HepG2 (cell line): ENCODE results near the gene AEBP1. TPM values are rescaled to one million over a fixed set of nuclear protein-coding genes. Genes with fewer than 3 reads are reported as not detected.
A peak's percentile ranks its signal among the peaks of the same experiment; 100 is the strongest.

Source experiments
- ATAC-seq: fragments of 200-7000 bp; cut with Tn5 transposase; 3 replicates; pipeline ENCODE4 v1.9.1; 2020; ENCODE audit warnings: mild to moderate bottlenecking, moderate library complexity
- BruUV-seq: library from RNA; stranded (reverse); fragments of 400-500 nt; replicated peaks from 2 replicates; lab custom pipeline; 2021; lab: Mats Ljungman, UMichigan
- CTCF ChIA-PET: fragments of 300-600 bp; formaldehyde crosslinking; extraction: SDS; loops from one replicate; lab custom pipeline; 2021; ENCODE audit warnings: low total read pairs, inconsistent platforms, low intra/inter-chr PET ratio; lab: Yijun Ruan, JAX
- POLR2A ChIA-PET: fragments of 350-600 bp; sonication (Branson Sonifier 250); formaldehyde crosslinking; loops from one replicate; lab custom pipeline; 2020; ENCODE audit warnings: antibody characterized with exemption, inconsistent platforms; lab: Yijun Ruan, JAX
- DNase-seq: peaks from one replicate; pipeline ENCODE4 v3.0.0-alpha.2; 2015; ENCODE audit warnings: low spot score
- FAIRE-seq: peaks from 3 replicates; lab custom pipeline; 2011; peaks lifted over from hg19 to GRCh38; lab: Jason Lieb, UNC
- H2AFZ ChIP-seq: one replicate; pipeline ENCODE4 v1.6.1; 2011; ENCODE audit warnings: low read length, inconsistent platforms
- H3K27ac ChIP-seq: fragments of 300-600 bp; 3 replicates; pipeline ENCODE4 v1.8.0; 2011; ENCODE audit warnings: mixed run types, mild to moderate bottlenecking, mixed read lengths, low read length, inconsistent platforms; ENCODE audit not compliant: insufficient read depth; ENCODE audit errors: extremely low read length
- H3K27me3 ChIP-seq, 2 experiments: fragments of 200-600 bp in 1 of 2; 2 replicates in 1 of 2; 3 replicates in 1 of 2; pipeline versions ENCODE4 v1.6.0 to v1.8.0; 2011; ENCODE audit warnings: low read length in 2 of 2, mild to moderate bottlenecking in 2 of 2, moderate library complexity in 2 of 2, inconsistent platforms in 1 of 2; ENCODE audit not compliant: insufficient read depth in 2 of 2, control insufficient read depth in 1 of 2
- H3K36me3 ChIP-seq, 2 experiments: fragments of 200-600 bp in 1 of 2; replicated peaks in 1 of 2; 2 replicates in 1 of 2; 3 replicates in 1 of 2; pipeline versions ENCODE4 v1.5.1 to v1.8.0; 2011; ENCODE audit warnings: low read length in 2 of 2, inconsistent platforms in 1 of 2; ENCODE audit not compliant: insufficient read depth in 2 of 2, control insufficient read depth in 1 of 2
- H3K4me1 ChIP-seq: 2 replicates; pipeline ENCODE4 v1.5.1; 2012; ENCODE audit warnings: low read length, inconsistent platforms; ENCODE audit not compliant: insufficient read depth
- H3K4me2 ChIP-seq: 2 replicates; pipeline ENCODE4 v1.6.0; 2011; ENCODE audit warnings: low read depth, low read length, inconsistent platforms
- H3K4me3 ChIP-seq, 3 experiments: fragments of 200-600 bp in 1 of 3; sonication (generic), shearing (Covaris generic) in 1 of 3; replicated peaks in 1 of 3; 2 replicates each; pipeline ENCODE4 v1.5.1; 2011 to 2016; ENCODE audit warnings: low read length in 3 of 3, inconsistent platforms in 2 of 3, low read depth in 2 of 3, mild to moderate bottlenecking in 2 of 3, control low read depth in 1 of 3, mixed read lengths in 1 of 3; ENCODE audit not compliant: insufficient read depth in 1 of 3
- H3K79me2 ChIP-seq: one replicate; pipeline ENCODE4 v1.6.1; 2011; ENCODE audit warnings: low read length, inconsistent platforms; ENCODE audit not compliant: insufficient read depth
- H3K9ac ChIP-seq: 2 replicates; pipeline ENCODE4 v1.6.0; 2011; ENCODE audit warnings: mild to moderate bottlenecking, low read depth, low read length, inconsistent platforms; ENCODE audit not compliant: insufficient read depth
- H3K9me3 ChIP-seq: 2 replicates; pipeline ENCODE4 v1.5.1; 2012; ENCODE audit warnings: mild to moderate bottlenecking, low read length
- H4K20me1 ChIP-seq: 2 replicates; pipeline ENCODE4 v1.6.0; 2011; ENCODE audit warnings: inconsistent platforms, mild to moderate bottlenecking, low read length, moderate library complexity; ENCODE audit not compliant: insufficient read depth
- CHD4 ChIP-seq: fragments of 200-600 bp; sonication (generic); IDR thresholded peaks from 2 replicates; pipeline ENCODE4 v1.7.0; 2017; ENCODE audit warnings: mild to moderate bottlenecking, low read length, borderline replicate concordance
- HOXA9 ChIP-seq: sonication (generic); formaldehyde crosslinking; IDR thresholded peaks from 2 replicates; pipeline ENCODE4 v1.8.1; 2022; ENCODE audit warnings: missing genetic modification reagents, mild to moderate bottlenecking, moderate library complexity, borderline replicate concordance
- KDM2A ChIP-seq: sonication (generic); formaldehyde crosslinking; IDR thresholded peaks from 2 replicates; pipeline ENCODE4 v1.4.0; 2020; ENCODE audit warnings: low read depth, missing genetic modification reagents, borderline replicate concordance
- MAF1 ChIP-seq: sonication (generic); formaldehyde crosslinking; IDR thresholded peaks from 2 replicates; pipeline ENCODE4 v1.5.0; 2020; ENCODE audit warnings: missing genetic modification reagents, borderline replicate concordance
- MEIS2 ChIP-seq: sonication (generic); formaldehyde crosslinking; IDR thresholded peaks from 2 replicates; pipeline ENCODE4 v1.9.0; 2021; ENCODE audit warnings: mild to moderate bottlenecking, missing genetic modification reagents
- SMARCC2 ChIP-seq: fragments of 450-650 bp; IDR thresholded peaks from 2 replicates; pipeline ENCODE4 v1.6.1; 2017; ENCODE audit warnings: antibody characterized with exemption, mild to moderate bottlenecking
- SMYD3 ChIP-seq: sonication (generic); formaldehyde crosslinking; IDR thresholded peaks from 2 replicates; pipeline ENCODE4 v1.8.1; 2023; ENCODE audit warnings: mild to moderate bottlenecking, missing genetic modification reagents
- SRF ChIP-seq: IDR thresholded peaks from 2 replicates; pipeline ENCODE4 v1.6.1; 2011; ENCODE audit warnings: mild to moderate bottlenecking, low read depth, low read length, moderate library complexity
- ZFAT ChIP-seq: sonication (generic); formaldehyde crosslinking; conservative IDR thresholded peaks from 2 replicates; pipeline ENCODE4 v1.8.1; 2023; ENCODE audit warnings: missing genetic modification reagents, inconsistent platforms
- ZNF337 ChIP-seq: sonication (generic); formaldehyde crosslinking; IDR thresholded peaks from 2 replicates; pipeline ENCODE4 v1.5.1; 2020; ENCODE audit warnings: missing genetic modification reagents, low read depth, mild to moderate bottlenecking, borderline replicate concordance
- ZNF629 ChIP-seq: sonication (generic); formaldehyde crosslinking; conservative IDR thresholded peaks from 2 replicates; pipeline ENCODE4 v1.5.0; 2020; ENCODE audit warnings: missing genetic modification reagents
- WGBS: methylation state at CpG from one replicate; pipeline ENCODE4 v1.1.6; 2017; ENCODE audit warnings: low lambda C conversion rate; 5-methylcytosine and 5-hydroxymethylcytosine counted together
- in situ Hi-C: cut with HindIII; loops from 2 replicates; pipeline ENCODE4 v1.10.0; 2017; ENCODE audit warnings: low pct_unique_long_range_greater_than_20kb; ENCODE audit not compliant: extremely low pct_ligation_motif_present
- intact Hi-C: fragments of 100-400 bp; cut with micrococcal nuclease; formaldehyde crosslinking; loops from one replicate; pipeline ENCODE4 v1.10.0; 2022; ENCODE audit not compliant: unreplicated experiment
- polyA plus RNA-seq, 8 experiments: library from polyadenylated mRNA; depleted of rRNA in 3 of 8; stranded (reverse) in 7 of 8; unstranded in 1 of 8; fragments of >200 nt; fragmentation: Illumina TruSeq in 4 of 8; extraction: Trizol in 4 of 8; gene quantifications; 2 replicates each; pipeline versions ENCODE4 v1.2.1 to v1.2.3, GENCODE V29; 2011 to 2016; ENCODE audit warnings: low read depth in 4 of 8, missing spikeins in 1 of 8, mixed read lengths in 1 of 8; ENCODE audit not compliant: insufficient read depth in 1 of 8
- total RNA-seq, 5 experiments: library from RNA; depleted of rRNA; stranded (reverse); fragments of >200 nt; fragmentation: Illumina TruSeq; extraction: Trizol; gene quantifications; 2 replicates each; pipeline ENCODE4 v1.2.3, GENCODE V29; 2016; ENCODE audit warnings: low read depth in 1 of 5
- TF ChIP-seq, protein P1 (sequence below): sonication (generic); formaldehyde crosslinking; IDR thresholded peaks from 2 replicates; pipeline ENCODE4 v1.5.1; 2020; ENCODE audit warnings: mild to moderate bottlenecking, moderate library complexity, missing genetic modification reagents
- TF ChIP-seq, protein P2 (sequence below): sonication (generic); formaldehyde crosslinking; IDR thresholded peaks from 2 replicates; pipeline ENCODE4 v1.4.0; 2020; ENCODE audit warnings: missing genetic modification reagents, borderline replicate concordance

Gene AEBP1
- total and polyA plus RNA-seq, 2 of the 13 experiments (the other 11 are each of a cell fraction or from before 2014, with no cell fraction given) = 0.22 to 0.55 TPM

DNA sequence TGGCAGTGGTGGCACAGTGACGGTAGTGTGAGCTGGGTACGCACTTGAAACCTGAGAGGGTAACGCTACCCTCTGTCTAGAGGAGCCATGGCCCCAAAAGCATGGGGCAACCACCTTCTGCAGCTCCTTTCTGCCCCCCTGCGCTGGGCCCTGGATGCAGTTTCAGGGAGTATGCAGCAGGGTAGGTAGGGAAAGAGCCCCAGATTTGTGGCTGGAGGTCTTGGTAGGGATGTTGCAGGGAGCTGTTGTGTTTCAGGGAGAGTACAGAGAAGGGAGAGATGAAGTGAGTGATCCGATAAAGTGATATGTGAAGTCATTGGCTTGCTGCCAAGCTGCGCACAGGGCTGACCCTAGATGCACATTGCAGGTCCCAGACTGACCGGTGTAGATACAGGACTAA lies 36.1 kb upstream of the AEBP1 start (continued):
- TF ChIP-seq, protein P1, sequence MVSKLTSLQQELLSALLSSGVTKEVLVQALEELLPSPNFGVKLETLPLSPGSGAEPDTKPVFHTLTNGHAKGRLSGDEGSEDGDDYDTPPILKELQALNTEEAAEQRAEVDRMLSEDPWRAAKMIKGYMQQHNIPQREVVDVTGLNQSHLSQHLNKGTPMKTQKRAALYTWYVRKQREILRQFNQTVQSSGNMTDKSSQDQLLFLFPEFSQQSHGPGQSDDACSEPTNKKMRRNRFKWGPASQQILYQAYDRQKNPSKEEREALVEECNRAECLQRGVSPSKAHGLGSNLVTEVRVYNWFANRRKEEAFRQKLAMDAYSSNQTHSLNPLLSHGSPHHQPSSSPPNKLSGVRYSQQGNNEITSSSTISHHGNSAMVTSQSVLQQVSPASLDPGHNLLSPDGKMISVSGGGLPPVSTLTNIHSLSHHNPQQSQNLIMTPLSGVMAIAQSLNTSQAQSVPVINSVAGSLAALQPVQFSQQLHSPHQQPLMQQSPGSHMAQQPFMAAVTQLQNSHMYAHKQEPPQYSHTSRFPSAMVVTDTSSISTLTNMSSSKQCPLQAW (CRISPR knock-in tag) = peak; percentile 15; the same call in 1 of the 2 replicates
- TF ChIP-seq CHD4 = no peak
- TF ChIP-seq SMARCC2 = no peak
- no peak for TF ChIP-seq SMYD3
- no peak for TF ChIP-seq ZFAT
- TF ChIP-seq MAF1 = no peak
- peak; percentile 51; the same call in 1 of the 2 replicates for TF ChIP-seq KDM2A
- TF ChIP-seq ZNF629 (CRISPR knock-in tag) = no peak
- TF ChIP-seq MEIS2 (CRISPR knock-in tag) = no peak

DNA sequence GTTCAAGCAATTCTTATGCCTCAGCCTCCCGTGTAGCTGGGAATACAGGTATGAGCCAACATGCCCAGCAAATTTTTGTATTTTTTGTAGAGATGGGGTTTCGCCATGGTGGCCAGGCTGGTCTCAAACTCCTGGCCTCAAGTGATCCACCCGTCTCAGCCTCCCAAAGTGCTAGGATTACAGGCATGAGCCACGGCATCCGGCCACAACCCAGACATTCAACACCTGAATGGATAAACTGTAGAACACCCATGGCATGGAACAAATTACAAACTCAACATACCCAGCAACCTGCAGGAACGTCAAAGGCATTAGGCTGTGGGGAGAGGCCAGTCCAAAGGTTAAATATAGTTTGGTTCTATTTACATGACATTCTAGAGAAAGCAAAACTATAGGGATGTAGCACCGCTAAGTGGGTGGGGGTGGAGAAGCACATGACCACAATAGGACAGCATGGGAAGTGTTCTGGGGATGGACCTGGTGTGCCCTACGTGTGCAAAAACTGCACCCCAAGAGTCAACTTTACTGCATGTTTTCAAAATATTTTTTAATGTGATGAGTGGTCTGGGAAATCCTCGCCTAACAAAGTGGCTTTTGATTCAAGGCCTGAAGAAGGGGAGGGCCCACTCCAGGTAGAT lies 32.3 kb upstream of the AEBP1 start:
- Histone ChIP-seq H3K79me2 (no peaks in the 10 kb centered on the region), H3K4me2 (peak overlapping the region; percentile 64), H3K27me3 (no peaks in the 10 kb centered on the region), H3K36me3 (peaks cover 5 to 16% of the 10 kb centered on the region in 2 experiments; a peak in 3 of 5 replicates), H3K4me1 (peaks cover 41% of the 10 kb centered on the region), H4K20me1 (no peaks in the 10 kb centered on the region), H2AFZ (no peak overlapping the region), H3K9me3 (no peaks in the 10 kb centered on the region), H3K9ac (no peak overlapping the region), H3K4me3 (peak overlapping the region in 1 of 3 experiments; percentile 46; a peak in 1 of 6 replicates), H3K27ac (peak overlapping the region; percentile 54)
- FAIRE-seq (peak; percentile 62), DNase-seq (peak; percentile 87), ATAC-seq (peak; percentile 79)
- WGBS = 14% methylated on average over 8 of the region's 9 CpGs
- intact Hi-C loops (loop anchor here (1.0 to 5.0 kb wide), 3 partner anchors 16 to 124 kb away; no protein-coding TSS in a partner anchor), in situ Hi-C loops (no loop called here)
- CTCF ChIA-PET = interaction anchor here (1.2 kb wide), 1 partner anchor 125 kb away, joined by 5 read pairs; no protein-coding TSS in a partner anchor
- POLR2A ChIA-PET = interaction anchor here (0.7 to 1.0 kb wide), 3 partner anchors 9 to 52 kb away, joined by 3 to 4 read pairs (median 3); partner anchors contain the start of gene DBNL
- no TSS peak for BruUV-seq
- TF ChIP-seq SRF (no peak), ZNF337 (0 out of 2 replicates have a peak, but pooled peaks have one; percentile 21), HOXA9 (no peak)
- TF ChIP-seq, protein P2, sequence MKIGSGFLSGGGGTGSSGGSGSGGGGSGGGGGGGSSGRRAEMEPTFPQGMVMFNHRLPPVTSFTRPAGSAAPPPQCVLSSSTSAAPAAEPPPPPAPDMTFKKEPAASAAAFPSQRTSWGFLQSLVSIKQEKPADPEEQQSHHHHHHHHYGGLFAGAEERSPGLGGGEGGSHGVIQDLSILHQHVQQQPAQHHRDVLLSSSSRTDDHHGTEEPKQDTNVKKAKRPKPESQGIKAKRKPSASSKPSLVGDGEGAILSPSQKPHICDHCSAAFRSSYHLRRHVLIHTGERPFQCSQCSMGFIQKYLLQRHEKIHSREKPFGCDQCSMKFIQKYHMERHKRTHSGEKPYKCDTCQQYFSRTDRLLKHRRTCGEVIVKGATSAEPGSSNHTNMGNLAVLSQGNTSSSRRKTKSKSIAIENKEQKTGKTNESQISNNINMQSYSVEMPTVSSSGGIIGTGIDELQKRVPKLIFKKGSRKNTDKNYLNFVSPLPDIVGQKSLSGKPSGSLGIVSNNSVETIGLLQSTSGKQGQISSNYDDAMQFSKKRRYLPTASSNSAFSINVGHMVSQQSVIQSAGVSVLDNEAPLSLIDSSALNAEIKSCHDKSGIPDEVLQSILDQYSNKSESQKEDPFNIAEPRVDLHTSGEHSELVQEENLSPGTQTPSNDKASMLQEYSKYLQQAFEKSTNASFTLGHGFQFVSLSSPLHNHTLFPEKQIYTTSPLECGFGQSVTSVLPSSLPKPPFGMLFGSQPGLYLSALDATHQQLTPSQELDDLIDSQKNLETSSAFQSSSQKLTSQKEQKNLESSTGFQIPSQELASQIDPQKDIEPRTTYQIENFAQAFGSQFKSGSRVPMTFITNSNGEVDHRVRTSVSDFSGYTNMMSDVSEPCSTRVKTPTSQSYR (CRISPR knock-in tag) = peak; percentile 74; the same call in 1 of the 2 replicates
